ENCODE data around the gene GNMT. TPM values are rescaled to one million over a fixed set of nuclear protein-coding genes. Genes with fewer than 3 reads are reported as not detected.
"Not testable (repeated sequence)": the region's sequence is repeated elsewhere in the genome, so short reads cannot be mapped to it uniquely, and the experiment has no call there.

Gene GNMT
- total RNA-seq, 1 donor from 2014 or later: 1.5 TPM

DNA sequence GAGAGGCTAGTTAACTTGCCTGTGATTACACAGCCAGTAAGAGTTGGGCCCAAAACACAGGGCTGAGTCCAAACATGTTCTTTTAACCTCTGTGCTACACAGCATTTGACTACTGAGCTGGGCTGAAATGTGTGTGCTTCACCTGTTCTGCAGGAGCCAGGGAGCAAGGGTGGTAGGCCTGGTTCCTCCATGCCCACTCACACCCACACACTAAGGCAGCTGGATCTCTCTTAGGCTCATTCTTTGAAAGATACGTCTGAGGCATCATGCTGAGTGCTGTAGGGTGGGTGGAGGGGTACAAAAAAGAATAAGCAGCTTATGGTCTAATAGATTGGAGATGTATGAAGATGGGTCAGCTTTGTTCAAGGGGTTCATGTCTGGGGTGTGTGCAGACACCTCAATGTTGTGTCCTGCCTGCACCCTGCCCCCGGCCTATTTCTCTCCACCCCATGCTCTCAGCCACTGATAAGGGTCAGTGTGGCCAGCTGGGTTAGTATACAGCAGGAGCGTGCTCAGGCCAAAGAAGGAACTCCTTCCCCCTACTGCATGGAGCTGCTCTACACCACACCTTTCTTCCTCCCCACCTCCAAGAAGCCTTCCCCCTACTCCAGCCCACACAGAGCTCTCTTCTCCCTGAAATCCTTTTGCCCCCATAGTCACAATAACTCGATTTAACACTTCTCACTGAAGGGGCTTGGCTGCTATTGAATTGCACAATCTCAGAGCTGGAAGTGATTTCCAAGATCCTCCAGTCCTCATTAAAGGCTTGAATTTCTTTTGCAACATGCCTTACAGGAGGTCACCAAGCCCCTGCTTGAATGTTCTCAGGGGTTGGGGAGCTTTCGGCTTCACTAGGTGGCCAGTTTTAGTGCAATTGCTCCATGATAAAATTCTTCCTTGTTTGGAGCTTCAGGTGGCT, 27.2 kb downstream of the GNMT start:
- H3K36me3 Mint-ChIP-seq (ENCODE audit: low read depth): no peaks in the 10 kb centered on the region
- H3K4me3 Mint-ChIP-seq: peak overlapping the region; percentile 91
- TF ChIP-seq, protein P1, sequence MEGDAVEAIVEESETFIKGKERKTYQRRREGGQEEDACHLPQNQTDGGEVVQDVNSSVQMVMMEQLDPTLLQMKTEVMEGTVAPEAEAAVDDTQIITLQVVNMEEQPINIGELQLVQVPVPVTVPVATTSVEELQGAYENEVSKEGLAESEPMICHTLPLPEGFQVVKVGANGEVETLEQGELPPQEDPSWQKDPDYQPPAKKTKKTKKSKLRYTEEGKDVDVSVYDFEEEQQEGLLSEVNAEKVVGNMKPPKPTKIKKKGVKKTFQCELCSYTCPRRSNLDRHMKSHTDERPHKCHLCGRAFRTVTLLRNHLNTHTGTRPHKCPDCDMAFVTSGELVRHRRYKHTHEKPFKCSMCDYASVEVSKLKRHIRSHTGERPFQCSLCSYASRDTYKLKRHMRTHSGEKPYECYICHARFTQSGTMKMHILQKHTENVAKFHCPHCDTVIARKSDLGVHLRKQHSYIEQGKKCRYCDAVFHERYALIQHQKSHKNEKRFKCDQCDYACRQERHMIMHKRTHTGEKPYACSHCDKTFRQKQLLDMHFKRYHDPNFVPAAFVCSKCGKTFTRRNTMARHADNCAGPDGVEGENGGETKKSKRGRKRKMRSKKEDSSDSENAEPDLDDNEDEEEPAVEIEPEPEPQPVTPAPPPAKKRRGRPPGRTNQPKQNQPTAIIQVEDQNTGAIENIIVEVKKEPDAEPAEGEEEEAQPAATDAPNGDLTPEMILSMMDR (conservative IDR thresholded peaks at IDR 0.05): no peak
- H3K27ac Mint-ChIP-seq (ENCODE audit: unreplicated experiment): peak overlapping the region; percentile 84
- DNase-seq (ENCODE audit: low read depth, low spot score): no peak
- H3K4me1 Mint-ChIP-seq: peaks cover 41% of the 10 kb centered on the region
- no peaks in the 10 kb centered on the region for H3K9me3 Mint-ChIP-seq
- H3K27me3 Mint-ChIP-seq (ENCODE audit: low read depth): no peaks in the 10 kb centered on the region

DNA sequence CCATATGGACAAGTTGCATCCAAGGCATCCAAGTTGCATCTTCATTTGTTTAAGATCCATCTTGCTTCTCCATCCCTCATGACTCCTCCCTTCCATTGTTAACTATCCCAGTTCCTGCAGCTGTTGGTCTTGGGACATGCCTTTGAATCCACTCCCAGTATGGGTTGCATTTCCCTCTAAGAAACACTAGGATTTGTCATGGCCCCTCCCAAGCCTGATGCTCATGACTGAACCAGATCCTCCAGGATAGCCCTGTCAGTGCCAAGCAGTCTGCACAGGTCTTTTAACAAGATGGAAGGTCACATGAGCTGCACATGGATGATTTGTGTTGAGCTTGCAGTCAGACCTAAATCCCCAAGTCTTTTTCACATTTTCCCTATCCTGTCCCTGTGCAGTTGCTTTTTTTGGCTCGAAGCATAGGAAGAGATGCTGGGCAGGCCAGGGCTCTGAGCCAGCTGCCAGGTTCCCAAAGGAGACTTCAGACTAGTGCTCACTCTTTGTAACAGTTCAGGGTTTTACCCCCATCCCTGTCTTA, 28.0 kb downstream of the GNMT start:
- Mint-ChIP-seq H3K36me3 (ENCODE audit: low read depth) (peaks cover under 1% of the 10 kb centered on the region), H3K27ac (ENCODE audit: unreplicated experiment) (no peak overlapping the region), H3K4me1 (peaks cover 40% of the 10 kb centered on the region), H3K9me3 (no peaks in the 10 kb centered on the region), H3K27me3 (ENCODE audit: low read depth) (no peaks in the 10 kb centered on the region), H3K4me3 (peak overlapping the region; percentile 91)
- TF ChIP-seq, protein P1 (conservative IDR thresholded peaks at IDR 0.05): no peak
- DNase-seq (ENCODE audit: low read depth, low spot score): no peak

DNA sequence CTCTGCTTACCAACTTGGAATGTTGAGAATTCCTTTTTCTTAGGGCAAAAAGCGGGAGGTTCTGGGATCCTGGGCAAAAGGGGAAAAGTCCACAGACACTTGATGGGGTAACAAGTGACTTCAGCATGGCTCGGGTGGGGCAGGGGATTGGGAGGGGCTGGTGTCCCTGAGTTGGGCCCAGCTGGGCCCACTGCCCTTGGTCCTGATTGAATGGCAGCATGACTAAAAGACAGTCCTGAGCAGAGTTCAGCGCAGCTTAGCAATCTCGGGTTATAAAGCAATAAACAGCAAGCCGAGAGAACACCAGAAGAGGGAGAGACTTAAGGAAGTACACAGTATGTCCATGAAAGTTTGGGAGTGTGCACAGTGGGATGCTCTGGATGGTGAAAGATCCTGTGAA, 29.4 kb downstream of the GNMT start:
- Mint-ChIP-seq H3K27me3 (ENCODE audit: low read depth) (no peaks in the 10 kb centered on the region), H3K9me3 (no peaks in the 10 kb centered on the region), H3K4me1 (peaks cover 31% of the 10 kb centered on the region), H3K27ac (ENCODE audit: unreplicated experiment) (no peak overlapping the region), H3K4me3 (no peak overlapping the region), H3K36me3 (ENCODE audit: low read depth) (peaks cover 2% of the 10 kb centered on the region)
- TF ChIP-seq, protein P1 (conservative IDR thresholded peaks at IDR 0.05): no peak
- DNase-seq (ENCODE audit: low read depth, low spot score): no peak

DNA sequence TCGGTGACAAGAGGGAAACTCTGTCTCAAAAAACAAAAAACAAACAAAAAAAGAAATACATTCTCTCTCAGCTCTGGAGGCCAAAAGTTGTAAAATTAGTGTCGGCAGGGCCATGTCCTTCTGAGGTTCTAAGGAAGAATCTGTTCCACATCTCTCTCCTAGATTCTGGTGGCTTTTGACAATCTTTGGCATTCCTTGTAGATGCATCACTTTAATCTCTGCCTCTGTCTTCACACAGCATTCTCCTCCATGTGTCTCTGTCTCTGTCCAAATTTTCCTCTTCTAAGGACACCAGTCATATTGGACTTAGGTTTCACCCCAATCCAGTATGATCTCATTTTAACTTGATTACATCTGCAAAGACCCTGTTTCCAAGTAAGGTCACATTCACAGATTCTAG, 32.9 kb downstream of the GNMT start:
- Mint-ChIP-seq H3K27me3 (ENCODE audit: low read depth) (no peaks in the 10 kb centered on the region), H3K9me3 (no peaks in the 10 kb centered on the region), H3K27ac (ENCODE audit: unreplicated experiment) (no peak overlapping the region), H3K36me3 (ENCODE audit: low read depth) (peaks cover 2% of the 10 kb centered on the region), H3K4me3 (no peak overlapping the region), H3K4me1 (peaks cover 5% of the 10 kb centered on the region)
- TF ChIP-seq, protein P1 (conservative IDR thresholded peaks at IDR 0.05): no peak
- no peak for DNase-seq (ENCODE audit: low read depth, low spot score)

DNA sequence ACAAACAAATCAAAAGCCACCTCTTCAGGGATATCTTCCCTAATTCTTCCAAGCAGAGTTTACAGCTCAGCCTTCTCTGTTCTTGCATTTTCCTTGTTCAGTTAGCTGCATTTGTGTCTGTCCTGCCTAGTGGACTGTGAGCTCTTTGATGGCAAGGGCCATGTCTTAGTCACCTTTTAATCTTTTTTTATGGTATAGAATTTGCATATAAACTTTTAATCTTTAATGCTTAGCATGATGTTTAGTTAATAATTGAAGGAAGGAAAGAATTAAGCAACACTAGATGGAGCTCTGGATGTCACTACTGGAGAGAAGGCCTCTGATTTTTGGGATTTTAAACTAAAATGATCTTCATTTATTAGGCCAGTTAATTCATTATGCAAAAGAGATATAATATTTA, 36.0 kb downstream of the GNMT start:
- H3K36me3 Mint-ChIP-seq (ENCODE audit: low read depth): peaks cover 2% of the 10 kb centered on the region
- no peak overlapping the region for H3K27ac Mint-ChIP-seq (ENCODE audit: unreplicated experiment)
- H3K9me3 Mint-ChIP-seq: no peaks in the 10 kb centered on the region
- peaks cover 3% of the 10 kb centered on the region for H3K4me1 Mint-ChIP-seq
- DNase-seq (ENCODE audit: low read depth, low spot score): no peak
- H3K27me3 Mint-ChIP-seq (ENCODE audit: low read depth): no peaks in the 10 kb centered on the region
- TF ChIP-seq, protein P1 (conservative IDR thresholded peaks at IDR 0.05): no peak
- no peak overlapping the region for H3K4me3 Mint-ChIP-seq

DNA sequence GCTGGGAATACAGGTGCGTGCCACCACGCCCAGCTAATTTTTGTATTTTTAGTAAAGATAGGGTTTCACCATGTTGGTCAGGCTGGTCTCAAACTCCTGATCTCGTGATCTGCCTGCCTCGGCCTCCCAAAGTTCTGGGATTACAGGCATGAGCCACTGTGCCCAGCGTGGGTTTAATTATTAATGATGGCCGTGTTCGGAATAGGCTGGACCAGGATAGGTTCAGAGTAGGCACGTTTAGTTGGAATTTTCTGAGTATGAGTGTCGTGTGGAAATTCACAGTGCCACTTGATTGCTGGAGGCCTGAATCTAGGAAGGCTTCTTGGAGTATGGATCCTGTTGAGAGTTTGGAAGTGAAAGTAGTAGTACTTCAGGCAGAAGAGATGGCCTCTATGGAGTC, 37.7 kb downstream of the GNMT start:
- H3K9me3 Mint-ChIP-seq; H3K36me3 Mint-ChIP-seq (ENCODE audit: low read depth); H3K27ac Mint-ChIP-seq (ENCODE audit: unreplicated experiment); H3K27me3 Mint-ChIP-seq (ENCODE audit: low read depth); H3K4me3 Mint-ChIP-seq; H3K4me1 Mint-ChIP-seq; DNase-seq (ENCODE audit: low read depth, low spot score): not testable (repeated sequence)
